Adrenal gland (tissue), 5 donors: Measurements from ENCODE around the gene ZZZ3.

Experiments used
- CTCF ChIP-seq, 6 experiments: fragments of 450-650 bp in 4 of 6; fragments of 200-600 bp in 2 of 6; sonication (generic) in 1 of 6; IDR thresholded peaks; 1 replicate in 5 of 6; 2 replicates in 1 of 6; pipeline versions ENCODE4 v1.5.1 to v1.8.0; 2016 to 2021; ENCODE audit warnings: antibody characterized with exemption in 6 of 6, mild to moderate bottlenecking in 2 of 6, moderate library complexity in 1 of 6
- POLR2A ChIP-seq, 2 donors: fragments of 450-650 bp; IDR thresholded peaks; one replicate each; pipeline ENCODE4 v1.6.1; 2017; ENCODE audit warnings: antibody characterized with exemption in 2 of 2, mild to moderate bottlenecking in 2 of 2, moderate library complexity in 1 of 2
- donor health status: DM: no; HTN: no; CAD: no.

DNA sequence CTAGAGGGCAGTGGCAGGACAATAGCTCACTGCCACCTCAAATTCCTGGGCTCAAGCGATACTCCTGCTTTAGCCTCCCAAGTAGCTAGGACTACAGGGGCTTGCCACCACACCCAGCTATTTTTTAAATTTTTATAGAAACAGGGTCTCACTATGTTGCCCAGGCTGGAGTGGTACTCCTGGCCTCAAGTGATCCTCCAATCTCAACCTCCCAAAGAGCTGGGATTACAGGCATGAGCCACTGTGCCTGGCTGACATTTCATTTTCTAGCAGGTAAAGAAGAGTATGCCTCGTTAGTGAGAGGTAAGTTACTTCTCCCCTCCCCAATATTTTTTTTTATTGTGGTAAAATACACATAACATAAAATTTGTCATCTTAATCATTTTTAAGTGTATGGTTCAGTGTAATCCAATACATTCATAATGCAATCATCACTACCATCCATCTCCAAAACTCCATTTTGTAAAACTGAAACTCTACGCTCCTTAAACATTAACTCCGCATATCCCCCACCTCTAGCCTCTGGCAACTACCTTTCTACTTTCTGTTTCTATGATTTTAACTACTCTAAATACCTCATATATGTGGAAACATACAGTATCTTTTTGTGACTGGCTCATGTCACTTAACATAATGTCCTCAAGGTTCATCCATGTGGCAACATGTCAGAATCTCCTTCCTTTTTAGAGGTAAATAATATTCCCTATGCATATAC, 22.4 kb downstream of the ZZZ3 start:
- TF ChIP-seq CTCF (IDR thresholded peaks at IDR 0.05) = no peak
- TF ChIP-seq POLR2A (IDR thresholded peaks at IDR 0.05) = no peak
